ENCODE measurements around the gene KRT75.
"Not testable (repeated sequence)": the region's sequence is repeated elsewhere in the genome, so short reads cannot be mapped to it uniquely, and the experiment has no call there.

KRT75 gene

GRCh38 chr12:52434081-52434733 lies at the start of gene KRT75:
Gene KRT75 (minus strand): TSS chr12:52434371. CDS start chr12:52434304, 67 bp downstream.
- no peak for DNase-seq

- no peak for DNase-seq
Measured at GRCh38 chr12:52480073-52480472, 45.9 kb upstream of the KRT75 start.

GRCh38 chr12:52477651-52478050 lies 43.5 kb upstream of the KRT75 start:
- no peak for DNase-seq

- DNase-seq = no peak
Measured at GRCh38 chr12:52474212-52474611, 40.0 kb upstream of the KRT75 start.

GRCh38 chr12:52473768-52474167 lies 39.6 kb upstream of the KRT75 start, which contains the start of gene KRT6C:
Gene KRT6C (minus strand): TSS chr12:52473805. CDS start chr12:52473737, 68 bp downstream.
- no peak for DNase-seq

GRCh38 chr12:52469853-52470252 lies 35.7 kb upstream of the KRT75 start:
- no peak for DNase-seq

- DNase-seq = no peak
Measured at GRCh38 chr12:52464897-52465296, 30.7 kb upstream of the KRT75 start.

- no peak for DNase-seq
Measured at GRCh38 chr12:52461693-52462092, 27.5 kb upstream of the KRT75 start.

- no peak for DNase-seq
Measured at GRCh38 chr12:52458861-52459260, 24.7 kb upstream of the KRT75 start.

GRCh38 chr12:52455821-52456220 lies 21.6 kb upstream of the KRT75 start:
- no peak for DNase-seq

- DNase-seq = peak in 3 of 14 donors; percentile 3 to 10 (median 4)
Measured at GRCh38 chr12:52454411-52455201, 20.4 kb upstream of the KRT75 start.

- DNase-seq = no peak
Measured at GRCh38 chr12:52452101-52452500, 17.9 kb upstream of the KRT75 start, which contains the start of gene KRT6B. Gene KRT6B (minus strand): TSS chr12:52452146. CDS start chr12:52452078, 68 bp downstream.

GRCh38 chr12:52448228-52448627 lies 14.1 kb upstream of the KRT75 start:
- DNase-seq = no peak

- DNase-seq = not testable (repeated sequence)
Measured at GRCh38 chr12:52447196-52447595, 13.0 kb upstream of the KRT75 start.

- DNase-seq = no peak
Measured at GRCh38 chr12:52446367-52447045, 12.3 kb upstream of the KRT75 start.

GRCh38 chr12:52445876-52446275 lies 11.7 kb upstream of the KRT75 start:
- DNase-seq = no peak

- no peak for DNase-seq
Measured at GRCh38 chr12:52444647-52445595, 10.8 kb upstream of the KRT75 start.

GRCh38 chr12:52443966-52444365 lies 9.8 kb upstream of the KRT75 start:
- no peak for DNase-seq

- no peak for DNase-seq
Measured at GRCh38 chr12:52442600-52443061, 8.5 kb upstream of the KRT75 start.

GRCh38 chr12:52441320-52441911 lies 7.2 kb upstream of the KRT75 start:
- no peak for DNase-seq

GRCh38 chr12:52440821-52441319 lies 6.7 kb upstream of the KRT75 start:
- no peak for DNase-seq
